Thyroid gland (tissue), 4 donors: ENCODE results near the gene SNRK.

Experiments
- CTCF ChIP-seq, 6 experiments: fragments of 200-600 bp in 3 of 6; fragments of 450-650 bp in 3 of 6; sonication (generic) in 3 of 6; IDR thresholded peaks; one replicate each; pipeline ENCODE4 v1.5.1; 2016 to 2019; ENCODE audit warnings: antibody characterized with exemption in 6 of 6, mild to moderate bottlenecking in 2 of 6, inconsistent platforms in 1 of 6, moderate library complexity in 1 of 6
- POLR2A ChIP-seq, 2 donors: fragments of 450-650 bp; IDR thresholded peaks; one replicate each; pipeline ENCODE4 v1.6.1; 2017; ENCODE audit warnings: antibody characterized with exemption in 2 of 2, mild to moderate bottlenecking in 2 of 2, moderate library complexity in 1 of 2

GRCh38 chr3:43273416-43273815 lies 12.9 kb upstream of the SNRK start:
- TF ChIP-seq CTCF (IDR thresholded peaks at IDR 0.05) (no peak), POLR2A (IDR thresholded peaks at IDR 0.05) (no peak)
